HG03342 (cell line): ENCODE results near the gene PCDHA9.
"Not testable (repeated sequence)": the region's sequence is repeated elsewhere in the genome, so short reads cannot be mapped to it uniquely, and the experiment has no call there.

Experiments used
- ATAC-seq: cut with Tn5 transposase; IDR thresholded peaks from one replicate; pipeline ENCODE4 v1.9.1; 2021; ENCODE audit warnings: mild to moderate bottlenecking, moderate library complexity; ENCODE audit not compliant: unreplicated experiment

Gene PCDHA9

GRCh38 chr5:140848139-140849102, at the start of gene PCDHA9:
Gene PCDHA9, plus strand, starts transcription at chr5:140848382. Its CDS starts 114 bp downstream, at chr5:140848496.
- ATAC-seq = not testable (repeated sequence)

- ATAC-seq = no peak
These were observed 47.2 kb upstream of the PCDHA9 start, which contains the start of gene PCDHA3 for GRCh38 chr5:140800816-140801493. Gene PCDHA3, plus strand, starts transcription at chr5:140801057.

- no peak for ATAC-seq
These were observed 46.7 kb upstream of the PCDHA9 start for GRCh38 chr5:140801494-140801841.

- ATAC-seq = not testable (repeated sequence)
These were observed 45.8 kb upstream of the PCDHA9 start for GRCh38 chr5:140802381-140802780.

- no peak for ATAC-seq
These were observed 45.4 kb upstream of the PCDHA9 start for GRCh38 chr5:140802781-140803271.

- no peak for ATAC-seq
These were observed 41.1 kb upstream of the PCDHA9 start, which contains the start of gene PCDHA4 for GRCh38 chr5:140806834-140807775. Gene PCDHA4, plus strand, starts transcription at chr5:140807068.

- ATAC-seq = not testable (repeated sequence)
These were observed 39.8 kb upstream of the PCDHA9 start for GRCh38 chr5:140808241-140808888.

- no peak for ATAC-seq
These were observed 39.3 kb upstream of the PCDHA9 start for GRCh38 chr5:140808889-140809291.

- no peak for ATAC-seq
These were observed 26.6 kb upstream of the PCDHA9 start, which contains the start of gene PCDHA5 for GRCh38 chr5:140821375-140822280. Gene PCDHA5, plus strand, starts transcription at chr5:140821613.

- ATAC-seq = no peak
These were observed 25.9 kb upstream of the PCDHA9 start for GRCh38 chr5:140822281-140822629.

- ATAC-seq = not testable (repeated sequence)
These were observed 25.2 kb upstream of the PCDHA9 start for GRCh38 chr5:140822969-140823368.

- no peak for ATAC-seq
These were observed 24.7 kb upstream of the PCDHA9 start for GRCh38 chr5:140823475-140823874.

- no peak for ATAC-seq
These were observed 20.3 kb upstream of the PCDHA9 start, which contains the start of gene PCDHA6 for GRCh38 chr5:140827704-140828361. Gene PCDHA6, plus strand, starts transcription at chr5:140827960. Its CDS starts 132 bp downstream, at chr5:140828092.

- ATAC-seq = no peak
These were observed 19.8 kb upstream of the PCDHA9 start for GRCh38 chr5:140828362-140828737.

- ATAC-seq = not testable (repeated sequence)
These were observed 18.4 kb upstream of the PCDHA9 start for GRCh38 chr5:140829511-140830501.

GRCh38 chr5:140833993-140834392, 14.2 kb upstream of the PCDHA9 start, which contains the start of gene PCDHA7:
Gene PCDHA7, plus strand, starts transcription at chr5:140834269. Its CDS starts 115 bp downstream, at chr5:140834384.
- no peak for ATAC-seq

- ATAC-seq = not testable (repeated sequence)
These were observed 13.7 kb upstream of the PCDHA9 start for GRCh38 chr5:140834439-140835008.
